SU-DHL-6 (cell line): ENCODE results near the gene FAM229A.

Source experiments
- H2AFZ ChIP-seq: fragments of 200-600 bp; sonication (generic); 2 replicates; pipeline ENCODE4 v1.6.1; 2014; ENCODE audit warnings: low read depth, mild to moderate bottlenecking, moderate library complexity, mixed read lengths, antibody characterized with exemption, low read length; ENCODE audit not compliant: severe bottlenecking
- H3F3A ChIP-seq: fragments of 200-600 bp; shearing (Covaris generic); 2 replicates; pipeline ENCODE4 v1.6.0; 2016; ENCODE audit warnings: antibody characterized with exemption, mild to moderate bottlenecking; ENCODE audit not compliant: insufficient read depth
- H3K27ac ChIP-seq: fragments of 200-600 bp; sonication (generic); 2 replicates; pipeline ENCODE4 v1.5.1; 2016; ENCODE audit warnings: low read depth, mild to moderate bottlenecking, low read length, moderate library complexity, mixed read lengths
- H3K27me3 ChIP-seq: fragments of 200-600 bp; sonication (generic), shearing (Covaris generic); 2 replicates; pipeline ENCODE4 v1.6.0; 2014; ENCODE audit warnings: mild to moderate bottlenecking, low read length
- H3K36me3 ChIP-seq: fragments of 200-600 bp; sonication (generic); 2 replicates; pipeline ENCODE4 v1.6.1; 2014; ENCODE audit warnings: mild to moderate bottlenecking, low read length, mixed read lengths
- H3K4me2 ChIP-seq: fragments of 300-600, 200-600 bp; shearing (Covaris generic), sonication (generic); 2 replicates; pipeline ENCODE4 v1.6.0; 2014; ENCODE audit warnings: low read length, low read depth, mild to moderate bottlenecking; ENCODE audit not compliant: poor library complexity, severe bottlenecking
- H3K4me3 ChIP-seq: fragments of 200-600 bp; sonication (generic); 2 replicates; pipeline ENCODE4 v1.5.1; 2014; ENCODE audit warnings: antibody characterized with exemption, low read length, mild to moderate bottlenecking, mixed read lengths; ENCODE audit not compliant: insufficient read depth, poor library complexity, severe bottlenecking
- H3K79me2 ChIP-seq: fragments of 200-600 bp; sonication (generic); 2 replicates; pipeline ENCODE4 v1.6.1; 2014; ENCODE audit warnings: mild to moderate bottlenecking, low read length, moderate library complexity; ENCODE audit not compliant: insufficient read depth
- H3K9ac ChIP-seq: fragments of 200-600 bp; sonication (generic); 2 replicates; pipeline ENCODE4 v1.7.0; 2014; ENCODE audit warnings: mild to moderate bottlenecking, low read length
- H3K9me2 ChIP-seq: fragments of 200-600 bp; sonication (generic); replicated peaks from 2 replicates; pipeline ENCODE4 v1.6.1; 2014; ENCODE audit warnings: low read length; ENCODE audit not compliant: insufficient read depth
- H3K9me3 ChIP-seq: fragments of 200-600 bp; sonication (generic); 2 replicates; pipeline ENCODE4 v1.6.1; 2014; ENCODE audit warnings: low read length, mixed read lengths; ENCODE audit not compliant: insufficient read depth
- H4K20me1 ChIP-seq: fragments of 200-600 bp; sonication (generic); 2 replicates; pipeline ENCODE4 v1.6.1; 2014; ENCODE audit warnings: low read depth, mild to moderate bottlenecking, antibody characterized with exemption, low read length, moderate library complexity, mixed read lengths
- EZH2phosphoT487 ChIP-seq: fragments of 200-600 bp; sonication (generic), shearing (Covaris generic); conservative IDR thresholded peaks from 2 replicates; pipeline ENCODE4 v1.6.1; 2018; ENCODE audit warnings: mild to moderate bottlenecking, antibody characterized with exemption, low read length, moderate library complexity, mixed read lengths
- TF ChIP-seq, protein P1 (sequence below): fragments of 200-600 bp; sonication (generic); IDR thresholded peaks from one replicate; pipeline ENCODE4 v1.5.1; 2017; ENCODE audit warnings: antibody characterized with exemption, mild to moderate bottlenecking, low read length, moderate library complexity; ENCODE audit not compliant: insufficient read depth, poor library complexity, severe bottlenecking

Gene FAM229A

GRCh38 chr1:32405672-32406467 is 43.6 kb upstream of the FAM229A start:
- Histone ChIP-seq H3K4me2 (no peak overlapping the region), H3K9me2 (no peaks in the 10 kb centered on the region), H3F3A (no peaks in the 10 kb centered on the region), H3K36me3 (no peaks in the 10 kb centered on the region), H3K79me2 (no peaks in the 10 kb centered on the region), H3K9ac (no peak overlapping the region), H3K9me3 (no peaks in the 10 kb centered on the region), H2AFZ (no peak overlapping the region), H3K4me3 (no peak overlapping the region), H3K27ac (no peak overlapping the region), H3K27me3 (no peaks in the 10 kb centered on the region), H4K20me1 (no peaks in the 10 kb centered on the region)
- TF ChIP-seq, protein P1, sequence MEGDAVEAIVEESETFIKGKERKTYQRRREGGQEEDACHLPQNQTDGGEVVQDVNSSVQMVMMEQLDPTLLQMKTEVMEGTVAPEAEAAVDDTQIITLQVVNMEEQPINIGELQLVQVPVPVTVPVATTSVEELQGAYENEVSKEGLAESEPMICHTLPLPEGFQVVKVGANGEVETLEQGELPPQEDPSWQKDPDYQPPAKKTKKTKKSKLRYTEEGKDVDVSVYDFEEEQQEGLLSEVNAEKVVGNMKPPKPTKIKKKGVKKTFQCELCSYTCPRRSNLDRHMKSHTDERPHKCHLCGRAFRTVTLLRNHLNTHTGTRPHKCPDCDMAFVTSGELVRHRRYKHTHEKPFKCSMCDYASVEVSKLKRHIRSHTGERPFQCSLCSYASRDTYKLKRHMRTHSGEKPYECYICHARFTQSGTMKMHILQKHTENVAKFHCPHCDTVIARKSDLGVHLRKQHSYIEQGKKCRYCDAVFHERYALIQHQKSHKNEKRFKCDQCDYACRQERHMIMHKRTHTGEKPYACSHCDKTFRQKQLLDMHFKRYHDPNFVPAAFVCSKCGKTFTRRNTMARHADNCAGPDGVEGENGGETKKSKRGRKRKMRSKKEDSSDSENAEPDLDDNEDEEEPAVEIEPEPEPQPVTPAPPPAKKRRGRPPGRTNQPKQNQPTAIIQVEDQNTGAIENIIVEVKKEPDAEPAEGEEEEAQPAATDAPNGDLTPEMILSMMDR, result no peak
- TF ChIP-seq EZH2phosphoT487, result no peak

DNA sequence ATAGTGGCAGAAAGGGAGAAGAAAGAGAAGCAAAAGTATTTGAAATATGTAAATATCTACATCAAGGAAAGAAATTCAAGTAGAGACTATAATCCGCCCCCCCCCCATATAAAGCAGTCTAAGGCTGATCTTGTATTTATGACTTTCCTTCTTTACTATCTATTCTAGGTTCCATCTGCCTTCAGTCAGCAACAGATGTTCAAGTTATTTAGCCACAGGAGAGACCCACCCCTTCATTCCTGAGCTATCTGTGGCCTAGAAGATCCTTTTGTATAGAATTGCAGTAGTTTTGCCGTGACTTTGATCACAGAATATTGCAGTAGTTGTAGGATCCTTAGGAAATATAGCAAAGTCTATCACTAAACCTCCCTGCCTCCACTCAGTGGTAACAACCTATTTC is 42.7 kb upstream of the FAM229A start:
- Histone ChIP-seq H3K9ac (no peak overlapping the region), H3K27me3 (no peaks in the 10 kb centered on the region), H3K36me3 (no peaks in the 10 kb centered on the region), H3K79me2 (no peaks in the 10 kb centered on the region), H2AFZ (no peak overlapping the region), H4K20me1 (no peaks in the 10 kb centered on the region), H3K4me3 (no peak overlapping the region), H3K4me2 (no peak overlapping the region), H3K27ac (no peak overlapping the region), H3K9me3 (no peaks in the 10 kb centered on the region), H3F3A (no peaks in the 10 kb centered on the region), H3K9me2 (no peaks in the 10 kb centered on the region)
- TF ChIP-seq, protein P1, result no peak
- TF ChIP-seq EZH2phosphoT487, result no peak

DNA sequence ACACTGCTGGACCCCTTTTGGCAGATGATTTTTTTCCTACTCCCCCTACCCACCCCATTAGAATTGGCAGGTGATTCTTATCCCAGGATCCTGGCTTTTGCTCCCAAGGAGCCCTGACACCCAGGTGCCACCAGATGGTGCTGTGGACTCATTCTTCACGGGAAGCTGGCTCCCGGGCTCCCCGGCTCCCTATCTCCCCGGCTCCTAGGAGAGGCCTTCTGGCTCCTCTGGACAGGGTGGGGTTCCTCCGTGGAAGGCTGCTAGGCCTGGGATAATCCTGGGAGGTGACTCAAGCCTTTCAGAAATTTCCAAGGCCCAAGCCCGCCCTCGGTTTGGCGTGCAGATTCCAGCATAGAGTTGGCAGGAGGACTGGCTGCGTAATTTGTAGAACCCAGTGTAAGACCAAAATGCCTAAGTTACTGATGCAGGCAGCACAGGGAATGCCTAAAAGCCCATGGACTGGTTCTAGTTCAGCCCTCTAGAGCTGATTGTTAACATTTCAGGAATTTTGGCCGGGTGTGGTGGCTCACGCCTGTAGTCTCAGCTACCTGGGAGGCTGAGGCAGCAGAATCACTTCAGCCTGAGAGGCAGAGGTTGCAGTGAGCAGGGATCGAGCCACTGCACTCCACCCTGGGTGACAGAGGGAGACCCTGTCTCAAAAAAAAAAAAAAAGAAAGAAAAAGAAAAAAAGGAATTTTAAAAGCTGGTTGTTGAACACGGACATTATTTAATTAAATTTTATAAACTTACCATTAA is 38.8 kb upstream of the FAM229A start:
- Histone ChIP-seq H3F3A (no peaks in the 10 kb centered on the region), H3K27ac (no peak overlapping the region), H3K79me2 (no peaks in the 10 kb centered on the region), H3K4me3 (no peak overlapping the region), H3K36me3 (no peaks in the 10 kb centered on the region), H3K4me2 (no peak overlapping the region), H3K9me3 (no peaks in the 10 kb centered on the region), H4K20me1 (no peaks in the 10 kb centered on the region), H3K9me2 (no peaks in the 10 kb centered on the region), H3K9ac (no peak overlapping the region), H2AFZ (no peak overlapping the region), H3K27me3 (no peaks in the 10 kb centered on the region)
- TF ChIP-seq, protein P1, result peak; percentile 92
- no peak for TF ChIP-seq EZH2phosphoT487
